ENCODE data around the gene CGGBP1.

CGGBP1 gene

GRCh38 chr3:88005066-88005465 lies 53.7 kb downstream of the CGGBP1 start:
- no peak overlapping the region for H3K9ac ChIP-seq (ENCODE audit: low read length)
- no peak overlapping the region for H3K4me3 ChIP-seq (ENCODE audit: low read depth in 1 of 2, low read length in 2 of 2)
- no peaks in the 10 kb centered on the region for H3K27me3 ChIP-seq (ENCODE audit: control insufficient read depth in 1 of 2, insufficient read depth in 2 of 2, low read length in 2 of 2)
- H3K9me3 ChIP-seq (ENCODE audit: low read length) = no peaks in the 10 kb centered on the region
- H3K4me1 ChIP-seq (ENCODE audit: insufficient read depth, low read length) = no peaks in the 10 kb centered on the region
- no peak overlapping the region for H3K27ac ChIP-seq (ENCODE audit: low read depth, low read length)
- H3K36me3 ChIP-seq (ENCODE audit: insufficient read depth, low read length) = no peaks in the 10 kb centered on the region

DNA sequence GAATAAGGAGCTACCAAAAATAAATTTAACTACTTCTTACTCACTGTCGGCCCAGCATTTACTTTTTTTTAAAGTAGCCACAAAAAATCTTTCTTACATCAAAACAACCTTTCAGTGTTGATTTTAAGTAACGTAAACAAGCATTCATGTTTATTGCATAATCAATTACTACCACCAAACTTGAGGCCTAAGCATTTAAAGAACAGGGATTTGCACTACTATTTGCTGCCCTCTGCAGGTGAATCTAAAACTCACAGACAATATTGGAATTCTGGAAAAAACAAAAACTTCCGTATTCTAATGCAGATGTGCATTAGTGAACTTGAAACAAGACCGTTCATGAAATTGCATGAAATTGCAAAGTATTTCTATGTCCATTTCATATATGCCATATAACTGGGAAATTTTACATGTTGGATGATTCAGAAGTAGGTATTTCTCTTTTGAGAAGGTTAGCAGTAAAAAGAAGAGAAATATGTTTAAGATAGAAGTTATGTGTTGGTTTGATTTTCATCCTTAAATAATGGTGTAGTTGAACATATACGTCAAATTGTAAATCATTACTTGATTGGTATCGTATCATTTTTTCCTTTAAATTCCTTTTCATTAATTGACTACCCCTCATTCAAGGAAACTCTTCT lies 55.6 kb downstream of the CGGBP1 start:
- no peaks in the 10 kb centered on the region for H3K27me3 ChIP-seq (ENCODE audit: control insufficient read depth in 1 of 2, insufficient read depth in 2 of 2, low read length in 2 of 2)
- no peak overlapping the region for H3K4me3 ChIP-seq (ENCODE audit: low read depth in 1 of 2, low read length in 2 of 2)
- no peaks in the 10 kb centered on the region for H3K9me3 ChIP-seq (ENCODE audit: low read length)
- no peaks in the 10 kb centered on the region for H3K4me1 ChIP-seq (ENCODE audit: insufficient read depth, low read length)
- no peaks in the 10 kb centered on the region for H3K36me3 ChIP-seq (ENCODE audit: insufficient read depth, low read length)
- H3K27ac ChIP-seq (ENCODE audit: low read depth, low read length) = no peak overlapping the region
- H3K9ac ChIP-seq (ENCODE audit: low read length) = no peak overlapping the region

GRCh38 chr3:88002448-88002847 lies 56.4 kb downstream of the CGGBP1 start:
- Histone ChIP-seq H3K4me1 (ENCODE audit: insufficient read depth, low read length) (no peaks in the 10 kb centered on the region), H3K36me3 (ENCODE audit: insufficient read depth, low read length) (no peaks in the 10 kb centered on the region), H3K27ac (ENCODE audit: low read depth, low read length) (no peak overlapping the region), H3K4me3 (ENCODE audit: low read depth in 1 of 2, low read length in 2 of 2) (no peak overlapping the region), H3K27me3 (ENCODE audit: control insufficient read depth in 1 of 2, insufficient read depth in 2 of 2, low read length in 2 of 2) (no peaks in the 10 kb centered on the region), H3K9ac (ENCODE audit: low read length) (no peak overlapping the region), H3K9me3 (ENCODE audit: low read length) (no peaks in the 10 kb centered on the region)

Data from muscle layer of colon (tissue), 2 donors.